DOHH2 (cell line): Measurements from ENCODE around the gene EYA2.

ENCODE experiments used
- H3F3A ChIP-seq: fragments of 200-600 bp; sonication (generic), shearing (Covaris generic); 2 replicates; pipeline ENCODE4 v1.6.0; 2016; ENCODE audit warnings: antibody characterized with exemption, mild to moderate bottlenecking; ENCODE audit not compliant: control insufficient read depth, insufficient read depth
- H3K27ac ChIP-seq: fragments of 200-600 bp; sonication (generic); 2 replicates; pipeline ENCODE4 v1.5.1; 2014; ENCODE audit warnings: low read depth, mild to moderate bottlenecking, low read length, moderate library complexity
- H3K27me3 ChIP-seq: fragments of 200-600 bp; sonication (generic); 2 replicates; pipeline ENCODE4 v1.6.1; 2014; ENCODE audit warnings: mild to moderate bottlenecking, low read length, mixed read lengths; ENCODE audit not compliant: control insufficient read depth
- H3K36me3 ChIP-seq: fragments of 200-600 bp; sonication (generic); 2 replicates; pipeline ENCODE4 v1.6.1; 2014; ENCODE audit warnings: mild to moderate bottlenecking, low read length, moderate library complexity, mixed read lengths; ENCODE audit not compliant: control insufficient read depth
- H3K4me1 ChIP-seq: fragments of 200-600 bp; sonication (generic); 2 replicates; pipeline ENCODE4 v1.6.1; 2014; ENCODE audit warnings: mild to moderate bottlenecking, low read length, mixed read lengths; ENCODE audit not compliant: control insufficient read depth
- H3K4me2 ChIP-seq: fragments of 200-600 bp; sonication (generic); 2 replicates; pipeline ENCODE4 v1.6.0; 2014; ENCODE audit warnings: mild to moderate bottlenecking, low read length, moderate library complexity
- H3K4me3 ChIP-seq: fragments of 200-600 bp; sonication (generic); 2 replicates; pipeline ENCODE4 v1.5.1; 2014; ENCODE audit warnings: mild to moderate bottlenecking, low read length, mixed read lengths
- H3K79me2 ChIP-seq: fragments of 200-600 bp; sonication (generic); 2 replicates; pipeline ENCODE4 v1.6.1; 2014; ENCODE audit warnings: mild to moderate bottlenecking, low read length, mixed read lengths; ENCODE audit not compliant: control insufficient read depth
- H3K9me2 ChIP-seq: fragments of 200-600 bp; sonication (generic); replicated peaks from 2 replicates; pipeline ENCODE4 v1.6.1; 2014; ENCODE audit warnings: mild to moderate bottlenecking, low read length, mixed read lengths; ENCODE audit not compliant: control insufficient read depth
- H3K9me3 ChIP-seq: fragments of 200-600 bp; sonication (generic); 2 replicates; pipeline ENCODE4 v1.6.1; 2014; ENCODE audit warnings: antibody characterized with exemption, low read length, mixed read lengths; ENCODE audit not compliant: control insufficient read depth, insufficient read depth
- H4K20me1 ChIP-seq: fragments of 200-600 bp; sonication (generic); 2 replicates; pipeline ENCODE4 v1.6.0; 2014; ENCODE audit warnings: low read depth, mild to moderate bottlenecking, antibody characterized with exemption, low read length, moderate library complexity; ENCODE audit not compliant: control insufficient read depth, insufficient read depth
- EZH2phosphoT487 ChIP-seq: fragments of 200-600 bp; sonication (generic); IDR thresholded peaks from 2 replicates; pipeline ENCODE4 v1.6.1; 2017; ENCODE audit warnings: borderline replicate concordance, mild to moderate bottlenecking, antibody characterized with exemption, low read length, moderate library complexity, mixed read lengths
- TF ChIP-seq, protein P1 (sequence below): fragments of 200-600 bp; sonication (generic); IDR thresholded peaks from one replicate; pipeline ENCODE4 v1.5.1; 2014; ENCODE audit warnings: antibody characterized with exemption, mild to moderate bottlenecking, low read depth, low read length; ENCODE audit not compliant: poor library complexity, severe bottlenecking

Gene EYA2

GRCh38 chr20:47004179-47004578, 109.5 kb downstream of the EYA2 start:
- no peak for TF ChIP-seq EZH2phosphoT487
- TF ChIP-seq, protein P1, sequence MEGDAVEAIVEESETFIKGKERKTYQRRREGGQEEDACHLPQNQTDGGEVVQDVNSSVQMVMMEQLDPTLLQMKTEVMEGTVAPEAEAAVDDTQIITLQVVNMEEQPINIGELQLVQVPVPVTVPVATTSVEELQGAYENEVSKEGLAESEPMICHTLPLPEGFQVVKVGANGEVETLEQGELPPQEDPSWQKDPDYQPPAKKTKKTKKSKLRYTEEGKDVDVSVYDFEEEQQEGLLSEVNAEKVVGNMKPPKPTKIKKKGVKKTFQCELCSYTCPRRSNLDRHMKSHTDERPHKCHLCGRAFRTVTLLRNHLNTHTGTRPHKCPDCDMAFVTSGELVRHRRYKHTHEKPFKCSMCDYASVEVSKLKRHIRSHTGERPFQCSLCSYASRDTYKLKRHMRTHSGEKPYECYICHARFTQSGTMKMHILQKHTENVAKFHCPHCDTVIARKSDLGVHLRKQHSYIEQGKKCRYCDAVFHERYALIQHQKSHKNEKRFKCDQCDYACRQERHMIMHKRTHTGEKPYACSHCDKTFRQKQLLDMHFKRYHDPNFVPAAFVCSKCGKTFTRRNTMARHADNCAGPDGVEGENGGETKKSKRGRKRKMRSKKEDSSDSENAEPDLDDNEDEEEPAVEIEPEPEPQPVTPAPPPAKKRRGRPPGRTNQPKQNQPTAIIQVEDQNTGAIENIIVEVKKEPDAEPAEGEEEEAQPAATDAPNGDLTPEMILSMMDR = no peak
- Histone ChIP-seq H3K27me3 (no peaks in the 10 kb centered on the region), H3K9me2 (no peaks in the 10 kb centered on the region), H3K4me2 (no peak overlapping the region), H3F3A (no peaks in the 10 kb centered on the region), H3K4me3 (no peak overlapping the region), H3K27ac (no peak overlapping the region), H4K20me1 (no peaks in the 10 kb centered on the region), H3K4me1 (no peaks in the 10 kb centered on the region), H3K36me3 (no peaks in the 10 kb centered on the region), H3K9me3 (no peaks in the 10 kb centered on the region), H3K79me2 (no peaks in the 10 kb centered on the region)

DNA sequence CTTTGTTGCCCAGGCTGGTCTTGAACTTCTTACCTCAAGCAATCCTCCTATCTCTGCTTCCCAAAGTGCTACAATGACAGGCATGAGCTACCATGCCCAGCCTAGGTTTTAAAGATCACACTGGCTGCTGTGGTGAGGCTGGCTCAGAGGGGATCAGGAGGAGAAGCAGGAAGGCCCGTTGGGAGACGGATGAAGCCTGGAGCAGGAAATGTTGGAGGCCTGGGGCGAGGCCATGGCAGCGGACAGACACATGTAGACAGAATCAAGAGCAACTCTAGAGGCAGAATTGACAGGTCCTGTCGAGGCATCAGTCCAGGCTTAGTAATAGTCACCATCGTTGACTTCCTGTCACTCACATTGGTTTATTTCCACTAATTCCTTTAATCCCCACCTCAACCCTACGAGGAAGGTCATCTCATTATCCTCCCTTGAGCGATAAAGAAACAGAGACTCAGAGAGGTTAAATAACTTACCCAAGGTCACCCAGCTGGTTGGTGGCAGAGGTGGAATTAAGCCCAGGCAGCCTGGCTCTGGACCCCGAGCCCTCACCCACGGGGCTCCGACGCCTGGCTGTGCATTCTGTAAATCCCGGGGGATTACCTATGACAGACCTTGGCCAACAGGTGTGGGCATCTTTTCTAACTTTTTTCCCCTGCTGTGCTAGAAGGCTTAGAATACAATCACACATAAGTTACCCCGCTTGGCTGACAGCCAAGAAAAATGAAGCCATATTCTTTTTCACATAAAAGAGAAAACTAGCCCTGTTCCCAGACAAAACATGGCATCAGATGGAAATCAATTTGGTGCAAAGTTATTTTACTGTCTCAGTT, 113.4 kb downstream of the EYA2 start:
- no peaks in the 10 kb centered on the region for H3K4me1 ChIP-seq
- H3K4me2 ChIP-seq = no peak overlapping the region
- TF ChIP-seq, protein P1 = no peak
- no peak for TF ChIP-seq EZH2phosphoT487
- no peaks in the 10 kb centered on the region for H3K36me3 ChIP-seq
- H3K27me3 ChIP-seq = no peaks in the 10 kb centered on the region
- no peak overlapping the region for H3K27ac ChIP-seq
- no peaks in the 10 kb centered on the region for H3K9me2 ChIP-seq
- no peaks in the 10 kb centered on the region for H3F3A ChIP-seq
- H4K20me1 ChIP-seq = no peaks in the 10 kb centered on the region
- H3K9me3 ChIP-seq = no peaks in the 10 kb centered on the region
- H3K4me3 ChIP-seq = no peak overlapping the region
- H3K79me2 ChIP-seq = no peaks in the 10 kb centered on the region

- Histone ChIP-seq H3K27ac (no peak overlapping the region), H3K9me2 (no peaks in the 10 kb centered on the region), H3K79me2 (no peaks in the 10 kb centered on the region), H3F3A (no peaks in the 10 kb centered on the region), H3K4me3 (no peak overlapping the region), H3K4me2 (no peak overlapping the region), H3K27me3 (no peaks in the 10 kb centered on the region), H3K4me1 (no peaks in the 10 kb centered on the region), H3K36me3 (no peaks in the 10 kb centered on the region), H3K9me3 (no peaks in the 10 kb centered on the region), H4K20me1 (no peaks in the 10 kb centered on the region)
- no peak for TF ChIP-seq EZH2phosphoT487
- TF ChIP-seq, protein P1 = no peak
These were observed 114.3 kb downstream of the EYA2 start for GRCh38 chr20:47008842-47009518.
